ENCODE data around the gene RB1. TPM values are rescaled to one million over a fixed set of nuclear protein-coding genes. Genes with fewer than 3 reads are reported as not detected.

RB1 gene
- total and polyA plus RNA-seq, 11 donors = 8.5 to 52.1 (median 26.7) TPM

DNA sequence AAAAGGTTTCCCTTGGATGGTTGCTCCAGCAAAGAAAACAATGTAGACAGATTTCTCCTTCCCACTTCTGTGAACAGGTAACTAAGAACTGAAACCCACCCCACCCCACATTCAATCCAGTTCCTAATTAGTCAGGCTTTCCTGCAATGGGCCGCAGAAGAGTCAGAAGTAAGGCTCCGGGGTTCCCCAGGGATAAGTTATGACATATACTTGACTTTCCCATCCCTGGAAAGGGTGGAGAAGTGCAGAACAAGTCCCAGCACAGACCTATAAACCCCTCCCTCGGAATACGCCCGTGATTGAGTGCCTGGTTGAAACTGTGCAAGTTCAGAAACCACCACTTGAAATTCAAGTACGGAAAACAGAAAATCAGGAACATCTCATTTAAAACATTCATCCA, 204.5 kb downstream of the RB1 start:
- ATAC-seq (no peak), DNase-seq (no peak)
- peaks cover 0 to 32% (median 13%) of the 10 kb centered on the region in 9 donors for H3K36me3 ChIP-seq
- H3K27ac ChIP-seq = peak overlapping the region in 7 of 12 donors; percentile 62 to 96 (median 84)
- H3K4me1 ChIP-seq = peaks cover 0 to 76% (median 34%) of the 10 kb centered on the region in 12 donors
- no peak overlapping the region for H3K4me3 ChIP-seq
- TF ChIP-seq, protein P1, sequence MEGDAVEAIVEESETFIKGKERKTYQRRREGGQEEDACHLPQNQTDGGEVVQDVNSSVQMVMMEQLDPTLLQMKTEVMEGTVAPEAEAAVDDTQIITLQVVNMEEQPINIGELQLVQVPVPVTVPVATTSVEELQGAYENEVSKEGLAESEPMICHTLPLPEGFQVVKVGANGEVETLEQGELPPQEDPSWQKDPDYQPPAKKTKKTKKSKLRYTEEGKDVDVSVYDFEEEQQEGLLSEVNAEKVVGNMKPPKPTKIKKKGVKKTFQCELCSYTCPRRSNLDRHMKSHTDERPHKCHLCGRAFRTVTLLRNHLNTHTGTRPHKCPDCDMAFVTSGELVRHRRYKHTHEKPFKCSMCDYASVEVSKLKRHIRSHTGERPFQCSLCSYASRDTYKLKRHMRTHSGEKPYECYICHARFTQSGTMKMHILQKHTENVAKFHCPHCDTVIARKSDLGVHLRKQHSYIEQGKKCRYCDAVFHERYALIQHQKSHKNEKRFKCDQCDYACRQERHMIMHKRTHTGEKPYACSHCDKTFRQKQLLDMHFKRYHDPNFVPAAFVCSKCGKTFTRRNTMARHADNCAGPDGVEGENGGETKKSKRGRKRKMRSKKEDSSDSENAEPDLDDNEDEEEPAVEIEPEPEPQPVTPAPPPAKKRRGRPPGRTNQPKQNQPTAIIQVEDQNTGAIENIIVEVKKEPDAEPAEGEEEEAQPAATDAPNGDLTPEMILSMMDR (IDR thresholded peaks at IDR 0.05) = no peak
- no peak for TF ChIP-seq POLR2A (IDR thresholded peaks at IDR 0.05)
- 79 to 85% (median 84%) methylated on average over 6 of the region's 6 CpGs for WGBS, 4 donors
- no peaks in the 10 kb centered on the region for H3K27me3 ChIP-seq
- H3K9me3 ChIP-seq = no peaks in the 10 kb centered on the region
- intact Hi-C loops (cut with DNase I) = loop anchor here in 3 of 10 donors (5.0 to 10.0 kb wide), 4 partner anchors 64 to 106 kb away; partner anchors contain the start of gene LPAR6 (in 1 of the 3)

DNA sequence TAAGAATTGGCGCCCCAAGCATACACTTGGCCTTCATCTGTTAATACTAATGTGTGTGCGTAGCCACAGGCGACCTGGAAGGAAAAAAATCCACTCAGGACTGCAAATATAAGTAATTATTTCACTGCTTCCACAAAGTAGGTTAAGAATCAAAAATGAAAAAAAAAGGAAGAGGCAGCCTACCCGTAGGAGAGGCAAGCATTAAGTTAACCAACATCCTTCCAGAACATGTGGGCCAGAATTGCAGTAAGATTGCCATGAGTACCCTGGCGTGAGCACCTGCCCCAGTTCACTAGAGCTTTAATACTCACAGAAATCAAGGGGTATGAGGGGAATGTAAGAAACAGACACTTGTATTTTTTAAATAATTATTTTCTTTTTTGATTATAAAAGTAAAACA, 207.1 kb downstream of the RB1 start:
- Histone ChIP-seq H3K36me3 (peaks cover 0 to 50% (median 13%) of the 10 kb centered on the region in 9 donors), H3K27me3 (no peaks in the 10 kb centered on the region), H3K4me3 (no peak overlapping the region), H3K4me1 (peaks cover 0 to 61% (median 25%) of the 10 kb centered on the region in 12 donors), H3K9me3 (no peaks in the 10 kb centered on the region), H3K27ac (no peak overlapping the region)
- DNase-seq (no peak), ATAC-seq (no peak)
- WGBS, 4 donors = 84 to 90% (median 87%) methylated on average over 5 of the region's 5 CpGs
- no peak for TF ChIP-seq POLR2A (IDR thresholded peaks at IDR 0.05)
- TF ChIP-seq, protein P1 (IDR thresholded peaks at IDR 0.05) = no peak
- intact Hi-C loops (cut with DNase I) = no loop called here

DNA sequence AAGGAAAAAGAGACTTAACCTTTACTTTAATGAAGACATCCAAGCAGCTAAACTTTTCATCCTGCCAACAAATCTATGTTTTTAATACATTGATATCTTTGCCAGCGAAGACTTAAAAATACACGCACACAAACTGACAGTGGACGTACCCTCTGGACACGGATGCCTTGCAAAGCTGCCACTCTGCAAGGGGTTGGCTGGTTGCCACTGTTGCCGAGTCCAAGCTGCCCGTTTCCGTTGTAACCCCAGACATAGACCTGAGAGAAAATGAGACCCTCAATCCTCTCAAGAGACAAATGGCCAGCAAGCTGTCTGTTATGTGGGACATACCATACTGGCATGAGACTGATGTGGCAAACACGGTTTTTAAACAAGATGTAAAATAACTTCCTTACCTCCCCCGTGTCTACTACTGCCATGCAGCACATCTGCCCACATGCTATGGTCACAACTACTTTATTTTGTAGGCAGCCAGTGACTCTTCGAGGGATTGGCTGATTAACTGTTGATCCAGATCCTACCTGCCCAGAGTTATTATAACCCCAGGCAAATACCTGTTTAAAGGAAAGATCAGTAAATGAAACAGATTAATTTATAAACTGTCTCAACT, 208.2 kb downstream of the RB1 start:
- 29 to 44% (median 36%) methylated on average over 10 of the region's 10 CpGs for WGBS, 4 donors
- ATAC-seq = peak in 3 of 4 donors; percentile 44 to 59 (median 57)
- Histone ChIP-seq H3K9me3 (no peaks in the 10 kb centered on the region), H3K4me1 (peaks cover 0 to 51% (median 18%) of the 10 kb centered on the region in 12 donors), H3K27me3 (no peaks in the 10 kb centered on the region), H3K27ac (peak overlapping the region in 1 of 12 donors; percentile 9), H3K36me3 (peaks cover 0 to 50% (median 14%) of the 10 kb centered on the region in 9 donors), H3K4me3 (peak overlapping the region in 8 of 12 donors; percentile 10 to 35 (median 18))
- intact Hi-C loops (cut with DNase I) = no loop called here
- TF ChIP-seq, protein P1 (IDR thresholded peaks at IDR 0.05) = no peak
- TF ChIP-seq POLR2A (IDR thresholded peaks at IDR 0.05) = no peak
- DNase-seq = peak in 2 of 5 donors; percentile 59 to 60

DNA sequence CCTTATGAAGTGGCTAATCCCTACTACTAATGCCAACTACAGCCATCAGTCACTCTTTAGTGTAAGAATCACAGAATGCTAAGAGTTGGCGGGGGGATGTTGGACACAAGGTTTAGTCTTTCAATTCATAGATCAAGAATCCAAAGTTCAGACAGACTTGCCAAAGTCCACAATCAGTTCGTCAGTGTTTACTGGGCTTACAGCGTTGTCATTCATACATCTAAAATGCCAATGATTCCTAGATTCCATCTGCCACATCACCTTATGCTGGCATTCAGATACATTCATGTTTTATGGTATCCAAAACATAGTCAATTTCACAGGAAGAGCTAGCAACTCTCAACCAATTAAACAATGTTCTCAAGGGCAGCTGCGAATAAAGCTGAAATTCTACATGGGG, 211.2 kb downstream of the RB1 start:
- no peaks in the 10 kb centered on the region for H3K9me3 ChIP-seq
- H3K27me3 ChIP-seq = no peaks in the 10 kb centered on the region
- WGBS, 4 donors = 93 to 99% (median 97%) methylated on average over 4 of the region's 4 CpGs
- no peak overlapping the region for H3K27ac ChIP-seq
- no peak for ATAC-seq
- no peak for TF ChIP-seq POLR2A (IDR thresholded peaks at IDR 0.05)
- TF ChIP-seq, protein P1 (IDR thresholded peaks at IDR 0.05) = no peak
- DNase-seq = no peak
- no peak overlapping the region for H3K4me3 ChIP-seq
- intact Hi-C loops (cut with DNase I) = no loop called here
- peaks cover 0 to 37% (median 10%) of the 10 kb centered on the region in 12 donors for H3K4me1 ChIP-seq
- H3K36me3 ChIP-seq = peaks cover 0 to 45% (median 19%) of the 10 kb centered on the region in 9 donors
